ENCODE measurements around the gene SLC6A9. TPM values are rescaled to one million over a fixed set of nuclear protein-coding genes. Genes with fewer than 3 reads are reported as not detected.

SLC6A9 gene
- total RNA-seq, 2 experiments from 2014 or later = 0.17 TPM; not detected in 1

- peaks cover 17% of the 10 kb centered on the region for H3K4me1 Mint-ChIP-seq (ENCODE audit: low read depth)
- Histone ChIP-seq H3K4me3 (ENCODE audit: low read length) (no peak overlapping the region), H3K27ac (ENCODE audit: low read depth in 1 of 2, low read length in 2 of 2) (no peak overlapping the region), H3K27me3 (ENCODE audit: control insufficient read depth in 1 of 2, insufficient read depth in 2 of 2, low read length in 2 of 2) (no peaks in the 10 kb centered on the region), H3K36me3 (ENCODE audit: insufficient read depth, low read length) (no peaks in the 10 kb centered on the region), H3K9me3 (ENCODE audit: control insufficient read depth in 1 of 2, insufficient read depth in 1 of 2, low read length in 2 of 2) (no peaks in the 10 kb centered on the region), H3K4me1 (ENCODE audit: insufficient read depth, low read length) (peaks cover 2% of the 10 kb centered on the region)
- ATAC-seq (ENCODE audit: poor library complexity) = no peak
- CTCF ChIA-PET = interaction anchor here (1.6 kb wide), 1 partner anchor 24 kb away, joined by 6 read pairs; no protein-coding TSS in a partner anchor
- H3K36me3 Mint-ChIP-seq (ENCODE audit: low read depth) = no peaks in the 10 kb centered on the region
- no peaks in the 10 kb centered on the region for H3K9me3 Mint-ChIP-seq
- POLR2A ChIA-PET = no interaction called here
- no peak overlapping the region for H3K4me3 Mint-ChIP-seq
- intact Hi-C loops (cut with DNase I, micrococcal nuclease) = no loop called here
- TF ChIP-seq CTCF (IDR thresholded peaks at IDR 0.05) = no peak
- DNase-seq = no peak
- H3K27ac Mint-ChIP-seq = no peak overlapping the region
- H3K27me3 Mint-ChIP-seq = no peaks in the 10 kb centered on the region
Measured at GRCh38 chr1:44012404-44012803, 18.9 kb downstream of the SLC6A9 start.

GRCh38 chr1:44010935-44011471 is 20.3 kb downstream of the SLC6A9 start:
- ATAC-seq (ENCODE audit: poor library complexity) = no peak

GRCh38 chr1:44008259-44008658 is 23.0 kb downstream of the SLC6A9 start:
- H3K36me3 Mint-ChIP-seq (ENCODE audit: low read depth) = no peaks in the 10 kb centered on the region
- POLR2A ChIA-PET = no interaction called here
- no peak for TF ChIP-seq CTCF (IDR thresholded peaks at IDR 0.05)
- Histone ChIP-seq H3K27ac (ENCODE audit: low read depth in 1 of 2, low read length in 2 of 2) (no peak overlapping the region), H3K9me3 (ENCODE audit: control insufficient read depth in 1 of 2, insufficient read depth in 1 of 2, low read length in 2 of 2) (no peaks in the 10 kb centered on the region), H3K36me3 (ENCODE audit: insufficient read depth, low read length) (no peaks in the 10 kb centered on the region), H3K4me3 (ENCODE audit: low read length) (no peak overlapping the region), H3K4me1 (ENCODE audit: insufficient read depth, low read length) (peaks cover 2% of the 10 kb centered on the region), H3K27me3 (ENCODE audit: control insufficient read depth in 1 of 2, insufficient read depth in 2 of 2, low read length in 2 of 2) (no peaks in the 10 kb centered on the region)
- H3K4me1 Mint-ChIP-seq (ENCODE audit: low read depth) = peaks cover 10% of the 10 kb centered on the region
- no peak overlapping the region for H3K4me3 Mint-ChIP-seq
- intact Hi-C loops (cut with DNase I, micrococcal nuclease) = no loop called here
- no peaks in the 10 kb centered on the region for H3K9me3 Mint-ChIP-seq
- DNase-seq (no peak), ATAC-seq (ENCODE audit: poor library complexity) (no peak)
- no peak overlapping the region for H3K27ac Mint-ChIP-seq
- CTCF ChIA-PET = interaction anchor here (0.6 to 1.0 kb wide), 2 partner anchors 29 to 191 kb away, joined by 3 read pairs; no protein-coding TSS in a partner anchor
- H3K27me3 Mint-ChIP-seq = no peaks in the 10 kb centered on the region

More at GRCh38 chr1:44010935-44011471, 20.3 kb downstream of the SLC6A9 start:
- Mint-ChIP-seq H3K9me3 (no peaks in the 10 kb centered on the region), H3K4me1 (ENCODE audit: low read depth) (peaks cover 17% of the 10 kb centered on the region), H3K27ac (no peak overlapping the region), H3K27me3 (no peaks in the 10 kb centered on the region), H3K4me3 (no peak overlapping the region), H3K36me3 (ENCODE audit: low read depth) (no peaks in the 10 kb centered on the region)
- intact Hi-C loops (cut with DNase I, micrococcal nuclease) = no loop called here
- CTCF ChIA-PET = no interaction called here
- no peak for TF ChIP-seq CTCF (IDR thresholded peaks at IDR 0.05)
- Histone ChIP-seq H3K4me3 (ENCODE audit: low read length) (no peak overlapping the region), H3K27ac (ENCODE audit: low read depth in 1 of 2, low read length in 2 of 2) (no peak overlapping the region), H3K27me3 (ENCODE audit: control insufficient read depth in 1 of 2, insufficient read depth in 2 of 2, low read length in 2 of 2) (no peaks in the 10 kb centered on the region), H3K36me3 (ENCODE audit: insufficient read depth, low read length) (no peaks in the 10 kb centered on the region), H3K9me3 (ENCODE audit: control insufficient read depth in 1 of 2, insufficient read depth in 1 of 2, low read length in 2 of 2) (no peaks in the 10 kb centered on the region), H3K4me1 (ENCODE audit: insufficient read depth, low read length) (peaks cover 2% of the 10 kb centered on the region)
- no peak for DNase-seq
- POLR2A ChIA-PET = no interaction called here

All from CD4-positive, alpha-beta T cell (primary cell).